ENCODE results near the gene CELSR3. TPM values are rescaled to one million over a fixed set of nuclear protein-coding genes. Genes with fewer than 3 reads are reported as not detected.

Gene CELSR3
- total and polyA plus RNA-seq, 8 donors, result 0.51 to 13.9 (median 1.4) TPM

GRCh38 chr3:48684480-48685143 is 21.9 kb upstream of the CELSR3 start:
- no peak overlapping the region for H3K27ac ChIP-seq
- ATAC-seq, result no peak
- no peak for FAIRE-seq
- H3K27me3 ChIP-seq, result no peaks in the 10 kb centered on the region
- H3K36me3 ChIP-seq, result peaks cover 3 to 30% (median 11%) of the 10 kb centered on the region in 3 donors
- intact Hi-C loops (cut with DNase I), result no loop called here
- H3K4me3 ChIP-seq, result peak overlapping the region in 2 of 4 donors; percentile 88 to 91
- 61 to 73% methylated on average over 7 of the region's 7 CpGs for WGBS, 2 donors
- H3K9me3 ChIP-seq, result no peaks in the 10 kb centered on the region
- TF ChIP-seq, protein P1, sequence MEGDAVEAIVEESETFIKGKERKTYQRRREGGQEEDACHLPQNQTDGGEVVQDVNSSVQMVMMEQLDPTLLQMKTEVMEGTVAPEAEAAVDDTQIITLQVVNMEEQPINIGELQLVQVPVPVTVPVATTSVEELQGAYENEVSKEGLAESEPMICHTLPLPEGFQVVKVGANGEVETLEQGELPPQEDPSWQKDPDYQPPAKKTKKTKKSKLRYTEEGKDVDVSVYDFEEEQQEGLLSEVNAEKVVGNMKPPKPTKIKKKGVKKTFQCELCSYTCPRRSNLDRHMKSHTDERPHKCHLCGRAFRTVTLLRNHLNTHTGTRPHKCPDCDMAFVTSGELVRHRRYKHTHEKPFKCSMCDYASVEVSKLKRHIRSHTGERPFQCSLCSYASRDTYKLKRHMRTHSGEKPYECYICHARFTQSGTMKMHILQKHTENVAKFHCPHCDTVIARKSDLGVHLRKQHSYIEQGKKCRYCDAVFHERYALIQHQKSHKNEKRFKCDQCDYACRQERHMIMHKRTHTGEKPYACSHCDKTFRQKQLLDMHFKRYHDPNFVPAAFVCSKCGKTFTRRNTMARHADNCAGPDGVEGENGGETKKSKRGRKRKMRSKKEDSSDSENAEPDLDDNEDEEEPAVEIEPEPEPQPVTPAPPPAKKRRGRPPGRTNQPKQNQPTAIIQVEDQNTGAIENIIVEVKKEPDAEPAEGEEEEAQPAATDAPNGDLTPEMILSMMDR (IDR thresholded peaks at IDR 0.05), result no peak
- DNase-seq, result peak in 1 of 6 donors; percentile 61
- peaks cover 4 to 9% (median 6%) of the 10 kb centered on the region in 3 donors for H3K4me1 ChIP-seq

DNA sequence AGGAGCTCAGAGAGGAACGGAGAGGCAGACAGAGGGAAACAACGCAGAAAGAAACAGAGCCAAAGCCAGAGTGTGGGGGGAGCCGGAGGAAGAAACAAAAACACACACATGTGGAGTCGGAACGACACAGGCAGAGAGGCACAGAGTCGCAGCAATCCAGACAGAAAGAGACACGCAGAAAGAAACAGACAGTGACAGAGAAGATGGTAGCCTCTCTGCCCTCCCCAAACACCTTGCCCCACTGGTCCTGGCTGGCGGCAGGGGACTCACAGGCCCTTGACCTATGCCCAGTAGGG is 21.3 kb upstream of the CELSR3 start:
- ATAC-seq (no peak), DNase-seq (no peak), FAIRE-seq (no peak)
- H3K27ac ChIP-seq, result no peak overlapping the region
- H3K27me3 ChIP-seq, result no peaks in the 10 kb centered on the region
- peaks cover 4 to 9% (median 6%) of the 10 kb centered on the region in 3 donors for H3K4me1 ChIP-seq
- H3K4me3 ChIP-seq, result peak overlapping the region in 1 of 4 donors; percentile 91
- 61 to 69% methylated on average over 7 to 8 of the region's 8 CpGs for WGBS, 2 donors
- H3K36me3 ChIP-seq, result peaks cover under 1 to 25% (median 7%) of the 10 kb centered on the region in 3 donors
- TF ChIP-seq, protein P1 (IDR thresholded peaks at IDR 0.05), result no peak
- no peaks in the 10 kb centered on the region for H3K9me3 ChIP-seq
- intact Hi-C loops (cut with DNase I), result no loop called here

- WGBS, 2 donors, result 90 to 95% methylated on average over 9 of the region's 9 CpGs
- Histone ChIP-seq H3K9me3 (no peaks in the 10 kb centered on the region), H3K27ac (no peak overlapping the region), H3K36me3 (peaks cover 0 to 21% (median 1%) of the 10 kb centered on the region in 3 donors), H3K4me3 (no peak overlapping the region), H3K27me3 (no peaks in the 10 kb centered on the region), H3K4me1 (peaks cover 4 to 9% (median 6%) of the 10 kb centered on the region in 3 donors)
- intact Hi-C loops (cut with DNase I), result no loop called here
- TF ChIP-seq, protein P1 (IDR thresholded peaks at IDR 0.05), result no peak
- DNase-seq (no peak), FAIRE-seq (no peak), ATAC-seq (no peak)
These were observed 20.1 kb upstream of the CELSR3 start for GRCh38 chr3:48682786-48683185.

DNA sequence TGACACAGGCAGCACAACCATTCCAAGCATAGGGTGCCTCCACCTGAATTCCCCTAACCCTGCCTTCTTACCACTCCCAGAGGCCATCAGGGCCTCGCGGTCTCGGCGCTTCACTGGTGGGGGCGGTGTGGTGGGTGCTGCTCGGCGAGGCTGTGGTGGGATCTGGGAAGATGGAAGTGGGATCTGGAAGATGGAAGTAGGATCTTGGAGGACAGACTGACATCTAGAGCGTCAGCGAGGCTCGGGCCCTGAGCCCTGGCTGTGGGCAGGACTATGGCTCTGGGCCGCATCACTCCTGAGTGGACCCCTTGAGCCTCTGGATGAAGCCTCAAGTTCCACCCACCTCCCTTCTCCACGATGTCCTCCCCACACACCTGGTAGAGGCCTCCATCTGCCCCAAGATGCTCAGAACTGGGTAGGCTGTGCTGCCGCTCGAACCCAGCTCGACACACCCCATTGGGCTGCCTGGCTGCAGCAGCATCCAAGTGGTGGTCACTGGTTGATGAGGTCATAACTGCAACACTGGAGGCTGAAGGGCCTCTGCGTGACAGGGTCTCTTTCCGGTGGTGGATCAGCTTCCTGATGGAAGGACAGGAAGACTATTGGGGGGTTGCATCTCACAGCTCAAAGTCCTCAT is 19.4 kb upstream of the CELSR3 start:
- DNase-seq (no peak), ATAC-seq (no peak), FAIRE-seq (no peak)
- 93 to 94% methylated on average over 17 of the region's 17 CpGs for WGBS, 2 donors
- peaks cover 0 to 21% (median 0%) of the 10 kb centered on the region in 3 donors for H3K36me3 ChIP-seq
- H3K9me3 ChIP-seq, result no peaks in the 10 kb centered on the region
- TF ChIP-seq, protein P1 (IDR thresholded peaks at IDR 0.05), result no peak
- H3K4me1 ChIP-seq, result peaks cover 4 to 9% (median 6%) of the 10 kb centered on the region in 3 donors
- intact Hi-C loops (cut with DNase I), result no loop called here
- H3K27me3 ChIP-seq, result no peaks in the 10 kb centered on the region
- H3K4me3 ChIP-seq, result no peak overlapping the region
- no peak overlapping the region for H3K27ac ChIP-seq

DNA sequence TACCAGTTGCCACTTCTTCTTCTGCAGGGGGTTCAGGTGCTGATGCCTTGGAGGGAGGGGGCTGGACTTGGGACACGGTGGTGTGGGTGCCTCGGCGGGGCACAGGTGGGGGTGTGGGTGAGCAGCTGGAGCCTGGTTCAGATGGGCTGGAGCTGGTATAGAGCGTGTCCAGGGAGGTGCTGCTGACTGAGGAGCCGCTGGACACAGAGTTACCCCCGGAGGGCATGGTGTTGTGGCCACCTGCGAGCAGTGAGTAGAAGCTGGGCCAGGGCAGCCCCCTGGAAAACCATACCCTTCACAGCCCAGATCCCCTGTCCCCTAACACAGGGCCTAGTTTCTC is 18.8 kb upstream of the CELSR3 start:
- no peak for FAIRE-seq
- Histone ChIP-seq H3K36me3 (peaks cover 0 to 21% (median 0%) of the 10 kb centered on the region in 3 donors), H3K4me3 (no peak overlapping the region), H3K9me3 (no peaks in the 10 kb centered on the region), H3K4me1 (peaks cover 4 to 9% (median 6%) of the 10 kb centered on the region in 3 donors), H3K27me3 (no peaks in the 10 kb centered on the region), H3K27ac (no peak overlapping the region)
- no peak for ATAC-seq
- 94 to 97% methylated on average over 7 of the region's 7 CpGs for WGBS, 2 donors
- intact Hi-C loops (cut with DNase I), result no loop called here
- no peak for DNase-seq
- TF ChIP-seq, protein P1 (IDR thresholded peaks at IDR 0.05), result no peak
